ENCODE data around the gene DNLZ.

DNA sequence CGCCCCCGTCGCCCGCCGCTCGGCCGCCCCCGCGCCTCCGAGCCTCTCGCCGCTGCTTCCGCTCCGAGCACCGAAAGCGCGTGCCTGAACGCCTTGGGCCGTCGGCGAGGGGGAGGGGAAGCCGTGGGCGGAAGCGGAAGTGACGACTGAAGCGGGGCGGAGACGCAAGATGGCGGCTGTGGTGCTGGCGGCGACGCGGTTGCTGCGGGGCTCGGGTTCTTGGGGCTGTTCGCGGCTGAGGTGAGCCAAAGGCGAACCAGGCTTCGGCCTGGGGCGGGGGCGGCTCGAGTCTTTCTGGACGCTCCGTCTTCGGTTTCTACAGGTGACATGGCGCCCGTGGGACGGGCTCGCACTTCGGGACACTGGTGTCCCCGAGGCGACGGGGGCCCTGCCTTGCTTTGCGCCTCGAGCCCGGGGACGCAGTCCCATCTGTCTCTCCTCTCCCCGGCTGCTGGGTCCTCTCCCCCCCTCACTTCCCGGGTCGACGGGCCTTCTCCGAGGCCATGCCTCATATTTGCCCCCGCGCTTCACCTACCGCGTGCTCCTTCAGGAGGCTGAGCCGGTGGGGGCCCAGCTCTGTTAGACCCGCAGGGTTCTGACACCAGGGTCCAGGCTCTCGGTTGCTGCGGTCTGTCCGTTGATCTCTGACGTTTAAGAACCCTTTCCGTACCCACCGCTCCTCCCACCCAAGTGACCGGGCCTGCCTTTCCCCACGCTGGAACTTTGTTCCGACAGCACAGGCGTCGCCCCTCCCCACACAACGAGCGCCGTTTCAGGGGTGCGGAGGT lies 47.1 kb upstream of the DNLZ start, which contains the start of the genes ENTR1 and PMPCA:
- peak; percentile 86 for TF ChIP-seq POLR2A (IDR thresholded peaks at IDR 0.05; ENCODE audit: low read length)
- TF ChIP-seq GATA1 (IDR thresholded peaks at IDR 0.05; ENCODE audit: low read depth, low read length): no peak
